ENCODE results near the gene TNIK.
A peak's percentile ranks its signal among the peaks of the same experiment; 100 is the strongest.

Gene TNIK

GRCh38 chr3:171460725-171461524 is 720 bp upstream of the TNIK start:
- peaks cover 13% of the 10 kb centered on the region for H3K27me3 Mint-ChIP-seq (ENCODE audit: low read depth, poor library complexity)
- DNase-seq = peak; percentile 56
- no peak overlapping the region for H3K27ac Mint-ChIP-seq
- TF ChIP-seq, protein P1, sequence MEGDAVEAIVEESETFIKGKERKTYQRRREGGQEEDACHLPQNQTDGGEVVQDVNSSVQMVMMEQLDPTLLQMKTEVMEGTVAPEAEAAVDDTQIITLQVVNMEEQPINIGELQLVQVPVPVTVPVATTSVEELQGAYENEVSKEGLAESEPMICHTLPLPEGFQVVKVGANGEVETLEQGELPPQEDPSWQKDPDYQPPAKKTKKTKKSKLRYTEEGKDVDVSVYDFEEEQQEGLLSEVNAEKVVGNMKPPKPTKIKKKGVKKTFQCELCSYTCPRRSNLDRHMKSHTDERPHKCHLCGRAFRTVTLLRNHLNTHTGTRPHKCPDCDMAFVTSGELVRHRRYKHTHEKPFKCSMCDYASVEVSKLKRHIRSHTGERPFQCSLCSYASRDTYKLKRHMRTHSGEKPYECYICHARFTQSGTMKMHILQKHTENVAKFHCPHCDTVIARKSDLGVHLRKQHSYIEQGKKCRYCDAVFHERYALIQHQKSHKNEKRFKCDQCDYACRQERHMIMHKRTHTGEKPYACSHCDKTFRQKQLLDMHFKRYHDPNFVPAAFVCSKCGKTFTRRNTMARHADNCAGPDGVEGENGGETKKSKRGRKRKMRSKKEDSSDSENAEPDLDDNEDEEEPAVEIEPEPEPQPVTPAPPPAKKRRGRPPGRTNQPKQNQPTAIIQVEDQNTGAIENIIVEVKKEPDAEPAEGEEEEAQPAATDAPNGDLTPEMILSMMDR (IDR thresholded peaks at IDR 0.05) = no peak
- no peaks in the 10 kb centered on the region for H3K36me3 Mint-ChIP-seq (ENCODE audit: low read depth)
- H3K4me1 Mint-ChIP-seq = peaks cover 51% of the 10 kb centered on the region
- H3K9me3 Mint-ChIP-seq = no peaks in the 10 kb centered on the region
- peak overlapping the region; percentile 91 for H3K4me3 Mint-ChIP-seq

DNA sequence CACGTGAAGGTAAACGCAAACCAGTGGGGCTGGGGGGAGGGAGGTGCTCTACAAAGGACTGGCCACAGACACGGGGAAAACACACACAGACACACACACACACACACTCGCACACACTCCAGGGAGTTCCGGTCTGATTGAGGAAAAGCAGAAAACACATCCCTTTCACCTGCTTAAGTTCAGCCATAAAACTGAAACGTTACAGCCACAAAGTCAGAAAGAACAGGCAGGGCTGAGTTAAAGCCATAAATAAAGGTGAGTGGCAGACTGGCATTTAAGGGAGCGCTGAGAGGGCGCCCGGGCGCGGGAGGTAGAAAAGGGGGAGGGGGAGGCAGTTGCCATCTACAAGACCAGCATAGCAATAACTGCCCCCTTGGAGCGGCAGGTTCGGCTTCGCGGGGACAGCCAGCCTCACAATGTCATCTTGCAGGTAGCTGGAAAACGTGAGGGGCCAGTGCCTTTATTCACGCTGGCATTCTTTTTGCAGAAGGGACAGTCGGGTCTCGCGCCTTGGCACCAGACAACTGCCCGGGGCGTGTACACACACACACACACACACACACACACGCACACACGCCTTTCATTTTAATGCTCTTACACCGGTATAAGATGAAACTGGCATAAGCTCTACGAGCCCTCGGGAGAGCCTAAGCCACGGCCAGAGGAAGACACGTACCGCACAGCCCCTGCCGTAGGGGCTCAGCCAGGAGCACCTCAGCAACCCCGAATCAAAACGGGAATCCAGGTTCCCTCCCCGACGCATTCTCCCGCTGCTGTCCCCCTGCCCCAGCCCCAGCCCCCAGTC is 866 bp downstream of the TNIK start:
- peak; percentile 45 for DNase-seq
- TF ChIP-seq, protein P1 (IDR thresholded peaks at IDR 0.05) = no peak
- Mint-ChIP-seq H3K36me3 (ENCODE audit: low read depth) (no peaks in the 10 kb centered on the region), H3K9me3 (no peaks in the 10 kb centered on the region), H3K4me3 (peak overlapping the region; percentile 91), H3K27ac (peak overlapping the region; percentile 84), H3K4me1 (peaks cover 62% of the 10 kb centered on the region), H3K27me3 (ENCODE audit: low read depth, poor library complexity) (peaks cover 13% of the 10 kb centered on the region)

DNA sequence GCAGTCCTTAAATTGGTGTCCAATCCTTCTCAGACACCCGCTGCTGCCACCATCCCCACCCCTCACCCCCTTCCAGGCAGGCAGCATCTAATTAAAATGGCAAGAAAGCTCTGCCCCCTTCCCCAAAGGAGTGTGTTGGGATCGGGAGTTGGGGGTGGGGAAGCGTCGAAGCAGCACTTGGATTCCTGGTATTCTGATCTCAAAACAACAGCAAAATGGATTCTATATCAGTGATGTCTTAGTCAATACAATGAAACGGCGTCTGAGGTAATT is 1.4 kb downstream of the TNIK start:
- H3K9me3 Mint-ChIP-seq = no peaks in the 10 kb centered on the region
- H3K36me3 Mint-ChIP-seq (ENCODE audit: low read depth) = no peaks in the 10 kb centered on the region
- peak overlapping the region; percentile 91 for H3K4me3 Mint-ChIP-seq
- no peak overlapping the region for H3K27ac Mint-ChIP-seq
- TF ChIP-seq, protein P1 (IDR thresholded peaks at IDR 0.05) = no peak
- peaks cover 13% of the 10 kb centered on the region for H3K27me3 Mint-ChIP-seq (ENCODE audit: low read depth, poor library complexity)
- peaks cover 62% of the 10 kb centered on the region for H3K4me1 Mint-ChIP-seq
- DNase-seq = peak; percentile 25

GRCh38 chr3:171458071-171458863 is 1.9 kb downstream of the TNIK start:
- H3K9me3 Mint-ChIP-seq = no peaks in the 10 kb centered on the region
- TF ChIP-seq, protein P1 (IDR thresholded peaks at IDR 0.05) = no peak
- DNase-seq = peak; percentile 22
- no peaks in the 10 kb centered on the region for H3K36me3 Mint-ChIP-seq (ENCODE audit: low read depth)
- H3K4me1 Mint-ChIP-seq = peaks cover 62% of the 10 kb centered on the region
- peaks cover 13% of the 10 kb centered on the region for H3K27me3 Mint-ChIP-seq (ENCODE audit: low read depth, poor library complexity)
- peak overlapping the region; percentile 91 for H3K4me3 Mint-ChIP-seq
- no peak overlapping the region for H3K27ac Mint-ChIP-seq

DNA sequence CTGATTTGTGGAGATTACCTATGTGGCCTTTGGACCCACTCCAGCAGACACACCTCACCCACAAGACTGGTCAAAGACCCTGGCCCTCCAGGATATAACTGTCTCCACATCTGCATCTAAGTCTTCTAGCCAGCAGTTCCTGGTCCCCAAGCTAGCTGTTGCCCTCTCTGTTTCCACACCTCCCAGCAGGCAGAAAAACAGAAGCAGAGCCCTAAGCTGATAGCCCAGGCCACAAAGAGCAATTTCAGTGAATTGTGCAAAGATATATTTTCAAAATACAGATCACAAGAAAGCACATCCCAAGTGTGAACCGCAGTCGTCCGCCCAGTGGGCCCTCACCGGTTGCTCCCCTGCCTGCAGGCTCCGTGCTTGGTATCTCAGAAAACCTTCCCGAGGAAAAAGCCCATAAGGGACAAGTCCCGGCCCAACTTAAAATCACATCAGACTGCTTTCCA is 2.6 kb downstream of the TNIK start:
- H3K27ac Mint-ChIP-seq = no peak overlapping the region
- peaks cover 62% of the 10 kb centered on the region for H3K4me1 Mint-ChIP-seq
- peaks cover 13% of the 10 kb centered on the region for H3K27me3 Mint-ChIP-seq (ENCODE audit: low read depth, poor library complexity)
- H3K36me3 Mint-ChIP-seq (ENCODE audit: low read depth) = no peaks in the 10 kb centered on the region
- DNase-seq = peak; percentile 6
- peak overlapping the region; percentile 91 for H3K4me3 Mint-ChIP-seq
- H3K9me3 Mint-ChIP-seq = no peaks in the 10 kb centered on the region
- TF ChIP-seq, protein P1 (IDR thresholded peaks at IDR 0.05) = no peak
